ENCODE measurements around the gene SUN3.

- TF ChIP-seq, protein P1, sequence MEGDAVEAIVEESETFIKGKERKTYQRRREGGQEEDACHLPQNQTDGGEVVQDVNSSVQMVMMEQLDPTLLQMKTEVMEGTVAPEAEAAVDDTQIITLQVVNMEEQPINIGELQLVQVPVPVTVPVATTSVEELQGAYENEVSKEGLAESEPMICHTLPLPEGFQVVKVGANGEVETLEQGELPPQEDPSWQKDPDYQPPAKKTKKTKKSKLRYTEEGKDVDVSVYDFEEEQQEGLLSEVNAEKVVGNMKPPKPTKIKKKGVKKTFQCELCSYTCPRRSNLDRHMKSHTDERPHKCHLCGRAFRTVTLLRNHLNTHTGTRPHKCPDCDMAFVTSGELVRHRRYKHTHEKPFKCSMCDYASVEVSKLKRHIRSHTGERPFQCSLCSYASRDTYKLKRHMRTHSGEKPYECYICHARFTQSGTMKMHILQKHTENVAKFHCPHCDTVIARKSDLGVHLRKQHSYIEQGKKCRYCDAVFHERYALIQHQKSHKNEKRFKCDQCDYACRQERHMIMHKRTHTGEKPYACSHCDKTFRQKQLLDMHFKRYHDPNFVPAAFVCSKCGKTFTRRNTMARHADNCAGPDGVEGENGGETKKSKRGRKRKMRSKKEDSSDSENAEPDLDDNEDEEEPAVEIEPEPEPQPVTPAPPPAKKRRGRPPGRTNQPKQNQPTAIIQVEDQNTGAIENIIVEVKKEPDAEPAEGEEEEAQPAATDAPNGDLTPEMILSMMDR (IDR thresholded peaks at IDR 0.05), result no peak
- TF ChIP-seq POLR2A (IDR thresholded peaks at IDR 0.05) (no peak), EP300 (IDR thresholded peaks at IDR 0.05) (no peak)
Measured at GRCh38 chr7:47957156-47957555, 71.8 kb downstream of the SUN3 start.
